Measurements from ENCODE around the gene CBFA2T3. TPM values are rescaled to one million over a fixed set of nuclear protein-coding genes. Genes with fewer than 3 reads are reported as not detected.
"Not testable (repeated sequence)": the region's sequence is repeated elsewhere in the genome, so short reads cannot be mapped to it uniquely, and the experiment has no call there.

Gene CBFA2T3
- total and polyA plus RNA-seq, 2 of the 8 experiments (the other 6 are each of a cell fraction or from before 2014, with no cell fraction given) = 0.51 to 1.3 TPM

DNA sequence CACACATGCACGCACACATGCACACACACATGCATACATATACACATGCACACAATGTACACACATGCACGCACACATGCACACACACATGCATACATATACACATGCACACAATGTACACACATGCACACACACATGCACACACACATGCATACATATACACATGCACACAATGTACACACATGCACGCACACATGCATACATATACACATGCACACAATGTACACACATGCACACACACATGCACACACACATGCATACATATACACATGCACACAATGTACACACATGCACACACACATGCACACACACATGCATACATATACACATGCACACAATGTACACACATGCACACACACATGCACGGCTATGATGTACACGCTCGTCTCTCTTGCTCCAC, 82.7 kb downstream of the CBFA2T3 start:
- H3K4me3 ChIP-seq (ENCODE audit: extremely low read depth in 1 of 4, insufficient read depth in 2 of 4, low read depth in 3 of 4, low read length in 4 of 4); H2BK15ac ChIP-seq (ENCODE audit: low read length); H3K79me2 ChIP-seq (ENCODE audit: control insufficient read depth in 1 of 2, insufficient read depth in 2 of 2, low read length in 2 of 2); H3K4me2 ChIP-seq (ENCODE audit: insufficient read depth in 1 of 2, low read depth in 2 of 2, low read length in 2 of 2); H2BK120ac ChIP-seq (replicated peaks; ENCODE audit: low read depth, low read length); H3K9me3 ChIP-seq (ENCODE audit: insufficient read depth in 2 of 2, low read depth in 1 of 2, low read length in 1 of 2); H3K9ac ChIP-seq (replicated peaks in 1 of 4; ENCODE audit: extremely low read depth in 1 of 4, low read depth in 3 of 4, low read length in 3 of 4); H4K91ac ChIP-seq (replicated peaks; ENCODE audit: insufficient read length, low read length); H3K23me2 ChIP-seq (ENCODE audit: low read depth, low read length); H4K20me1 ChIP-seq (replicated peaks in 1 of 2; ENCODE audit: control insufficient read depth in 1 of 2, insufficient read depth in 2 of 2, low read length in 2 of 2); H3K27me3 ChIP-seq (replicated peaks in 1 of 4; ENCODE audit: control insufficient read depth in 3 of 4, extremely low read depth in 1 of 4, insufficient read depth in 3 of 4, low read length in 3 of 4); FAIRE-seq; H3K14ac ChIP-seq (ENCODE audit: insufficient read length); H2BK12ac ChIP-seq (ENCODE audit: low read depth, low read length); H2AK5ac ChIP-seq (ENCODE audit: low read depth, low read length); H2BK5ac ChIP-seq (ENCODE audit: low read depth, low read length); H2BK20ac ChIP-seq (ENCODE audit: low read length); H2AFZ ChIP-seq (ENCODE audit: low read length); H3K18ac ChIP-seq (ENCODE audit: extremely low read depth, low read length); H4K8ac ChIP-seq (ENCODE audit: extremely low read depth, insufficient read depth, low read length); DNase-seq (ENCODE audit: low read depth in 1 of 2, low spot score in 2 of 2); H3K4me1 ChIP-seq (replicated peaks in 1 of 4; ENCODE audit: control insufficient read depth in 3 of 4, insufficient read depth in 4 of 4, low read length in 3 of 4); H3K4ac ChIP-seq (replicated peaks; ENCODE audit: insufficient read length, low read depth, low read length); H3K27ac ChIP-seq (ENCODE audit: low read depth, low read length); POLR2A ChIA-PET (ENCODE audit: partially characterized antibody); H3K36me3 ChIP-seq (ENCODE audit: control insufficient read depth in 2 of 4, insufficient read depth in 4 of 4, low read length in 3 of 4); H4K5ac ChIP-seq (ENCODE audit: insufficient read length, low read depth, low read length); H3K56ac ChIP-seq (replicated peaks; ENCODE audit: insufficient read length, low read depth, low read length); H3K23ac ChIP-seq (ENCODE audit: insufficient read length); H3K79me1 ChIP-seq (ENCODE audit: low read depth, low read length): not testable (repeated sequence)
- CTCF ChIA-PET (ENCODE audit: partially characterized antibody) = interaction anchor here (0.7 to 1.4 kb wide), 2 partner anchors 37 to 51 kb away, joined by 3 to 4 read pairs; partner anchors contain the start of genes GALNS and TRAPPC2L
- 93% methylated on average over 3 of the region's 6 CpGs; no CpG with 5 or more reads in 1 of the 2 experiments for WGBS, 2 experiments (ENCODE audit: extremely low coverage in 1 of 2, insufficient coverage in 1 of 2, insufficient read length in 1 of 2, insufficient replicate concordance in 2 of 2, low coverage in 1 of 2, low lambda C conversion rate in 2 of 2, missing lambda C conversion rate in 1 of 2)
